GM23338 (cell line): Measurements from ENCODE around the gene KCNMB2. TPM values are rescaled to one million over a fixed set of nuclear protein-coding genes. Genes with fewer than 3 reads are reported as not detected.

Source experiments
- ATAC-seq: fragments of 200-7000 bp; cut with Tn5 transposase; 3 replicates; pipeline ENCODE4 v1.9.1; 2020
- DNase-seq: peaks from one replicate; pipeline ENCODE4 v3.0.0-alpha.2; 2015; ENCODE audit warnings: low spot score
- H2AFZ ChIP-seq: fragments of 200-600 bp; sonication (generic); 2 replicates; pipeline ENCODE4 v1.8.0; 2016; ENCODE audit warnings: antibody characterized with exemption, mild to moderate bottlenecking, moderate library complexity
- H3F3A ChIP-seq: fragments of 200-600 bp; sonication (generic); replicated peaks from 2 replicates; pipeline ENCODE4 v1.8.0; 2017; ENCODE audit warnings: antibody characterized with exemption, mixed run types, low read depth
- H3K27ac ChIP-seq: fragments of 200-600 bp; sonication (generic); 2 replicates; pipeline ENCODE4 v1.6.1; 2016; ENCODE audit warnings: low read depth
- H3K27me3 ChIP-seq: fragments of 200-600 bp; sonication (generic); 2 replicates; pipeline ENCODE4 v1.8.0; 2016; ENCODE audit warnings: mild to moderate bottlenecking, mixed run types, moderate library complexity; ENCODE audit not compliant: insufficient read depth
- H3K36me3 ChIP-seq: fragments of 200-600 bp; sonication (generic); 2 replicates; pipeline ENCODE4 v1.8.0; 2016; ENCODE audit warnings: mild to moderate bottlenecking; ENCODE audit not compliant: insufficient read depth
- H3K4me1 ChIP-seq: fragments of 200-600 bp; sonication (generic); 2 replicates; pipeline ENCODE4 v1.8.0; 2016; ENCODE audit warnings: mild to moderate bottlenecking, moderate library complexity; ENCODE audit not compliant: insufficient read depth
- H3K4me2 ChIP-seq: fragments of 200-600 bp; sonication (generic); 2 replicates; pipeline ENCODE4 v1.7.1; 2017; ENCODE audit warnings: mixed run types
- H3K4me3 ChIP-seq: fragments of 200-600 bp; sonication (generic); 2 replicates; pipeline ENCODE4 v1.6.1; 2016; ENCODE audit warnings: mixed run types
- H3K79me2 ChIP-seq: fragments of 200-600 bp; sonication (generic); replicated peaks from 2 replicates; pipeline ENCODE4 v1.8.0; 2017; ENCODE audit warnings: mild to moderate bottlenecking; ENCODE audit not compliant: insufficient read depth
- H3K9me2 ChIP-seq: fragments of 200-600 bp; sonication (generic); 2 replicates; pipeline ENCODE4 v1.8.0; 2017; ENCODE audit not compliant: insufficient read depth
- H4K20me1 ChIP-seq: fragments of 200-600 bp; sonication (generic); replicated peaks from 2 replicates; pipeline ENCODE4 v1.8.0; 2017; ENCODE audit warnings: mild to moderate bottlenecking; ENCODE audit not compliant: insufficient read depth
- H3K27ac Mint-ChIP-seq: 2 replicates; pipeline ENCODE4 v1.8.0; 2020; ENCODE audit warnings: inconsistent platforms, mild to moderate bottlenecking, moderate library complexity, mixed read lengths
- H3K27me3 Mint-ChIP-seq: 3 replicates; pipeline ENCODE4 v1.8.0; 2022; ENCODE audit warnings: low read depth, mild to moderate bottlenecking, moderate library complexity, mixed read lengths, inconsistent platforms; ENCODE audit not compliant: insufficient read depth, poor library complexity
- H3K36me3 Mint-ChIP-seq: 3 replicates; pipeline ENCODE4 v1.8.0; 2021; ENCODE audit warnings: low read depth, mild to moderate bottlenecking, inconsistent platforms, moderate library complexity, mixed read lengths
- H3K4me1 Mint-ChIP-seq: 3 replicates; pipeline ENCODE4 v1.8.0; 2020; ENCODE audit warnings: mild to moderate bottlenecking, inconsistent platforms, mixed read lengths
- H3K4me3 Mint-ChIP-seq: 3 replicates; pipeline ENCODE4 v1.8.0; 2021; ENCODE audit warnings: moderate library complexity, mild to moderate bottlenecking, inconsistent platforms, mixed read lengths
- H3K9me3 Mint-ChIP-seq: 3 replicates; pipeline ENCODE4 v1.8.0; 2020; ENCODE audit warnings: moderate library complexity, mild to moderate bottlenecking, inconsistent platforms, mixed read lengths
- CREB1 ChIP-seq: fragments of 250-450 bp; sonication (Bioruptor Pico); IDR thresholded peaks from 2 replicates; pipeline ENCODE4 v1.5.0; 2020; ENCODE audit warnings: low read depth, mild to moderate bottlenecking, moderate library complexity
- CTCF ChIP-seq, 2 experiments: fragments of 200-600 bp in 1 of 2; sonication (generic) in 1 of 2; conservative IDR thresholded peaks; 2 replicates each; pipeline versions ENCODE4 v1.5.1 to v1.6.1; 2016 to 2017; ENCODE audit warnings: antibody characterized with exemption in 2 of 2, low read depth in 2 of 2, mild to moderate bottlenecking in 2 of 2, moderate library complexity in 1 of 2
- ETS1 ChIP-seq: IDR thresholded peaks from 2 replicates; pipeline ENCODE4 v1.6.1; 2016; ENCODE audit warnings: antibody characterized with exemption
- EZH2 ChIP-seq: fragments of 200-600 bp; sonication (generic); IDR thresholded peaks from one replicate; pipeline ENCODE4 v1.8.0; 2017; ENCODE audit warnings: antibody characterized with exemption, mild to moderate bottlenecking, low read depth; ENCODE audit not compliant: unreplicated experiment
- EZH2phosphoT487 ChIP-seq: fragments of 200-600 bp; sonication (generic); IDR thresholded peaks from one replicate; pipeline ENCODE4 v1.8.1; 2018; ENCODE audit warnings: antibody characterized with exemption; ENCODE audit not compliant: unreplicated experiment
- JUNB ChIP-seq: IDR thresholded peaks from one replicate; pipeline ENCODE4 v1.6.1; 2016; ENCODE audit warnings: antibody characterized with exemption; ENCODE audit not compliant: unreplicated experiment
- NANOG ChIP-seq: IDR thresholded peaks from 2 replicates; pipeline ENCODE4 v1.6.1; 2016; ENCODE audit warnings: antibody characterized with exemption, borderline replicate concordance
- POLR2AphosphoS5 ChIP-seq: IDR thresholded peaks from 2 replicates; pipeline ENCODE4 v1.6.1; 2016; ENCODE audit warnings: antibody characterized with exemption, low read depth
- REST ChIP-seq: IDR thresholded peaks from one replicate; pipeline ENCODE4 v1.6.1; 2018; ENCODE audit warnings: antibody characterized with exemption; ENCODE audit not compliant: unreplicated experiment
- STAT1 ChIP-seq: IDR thresholded peaks from one replicate; pipeline ENCODE4 v1.6.1; 2016; ENCODE audit warnings: antibody characterized with exemption; ENCODE audit not compliant: unreplicated experiment
- ZNF114 ChIP-seq: fragments of 250-450 bp; sonication (Bioruptor Pico); IDR thresholded peaks from 2 replicates; pipeline ENCODE4 v1.5.0; 2020; ENCODE audit warnings: mild to moderate bottlenecking, moderate library complexity
- ZNF331 ChIP-seq: fragments of 250-450 bp; sonication (Bioruptor Pico); IDR thresholded peaks from 2 replicates; pipeline ENCODE4 v1.5.0; 2020; ENCODE audit warnings: low read depth, mild to moderate bottlenecking, moderate library complexity
- polyA plus RNA-seq: library from polyadenylated mRNA; unstranded; fragments of >200 nt; fragmentation: Nextera tagmentation; extraction: Ambion mirVana; gene quantifications from 2 replicates; pipeline ENCODE4 v1.2.1, GENCODE V29; 2016
- total RNA-seq: library from RNA; depleted of rRNA; stranded (reverse); fragments of >200 nt; shearing (Covaris generic); gene quantifications from 2 replicates; pipeline ENCODE4 v1.2.3, GENCODE V29; 2014

KCNMB2 gene
- total and polyA plus RNA-seq, 2 experiments from 2014 or later, result 0.53 TPM; not detected in 1

GRCh38 chr3:178677961-178678360 lies 141.7 kb downstream of the KCNMB2 start:
- ATAC-seq, result no peak
- no peaks in the 10 kb centered on the region for H3K36me3 Mint-ChIP-seq
- H3K4me3 Mint-ChIP-seq, result no peak overlapping the region
- no peak overlapping the region for H3K4me3 ChIP-seq
- no peaks in the 10 kb centered on the region for H3K9me3 Mint-ChIP-seq
- H3K4me1 Mint-ChIP-seq, result no peaks in the 10 kb centered on the region; the same call in 2 of the 3 replicates
- peaks cover 2% of the 10 kb centered on the region for H3K27me3 Mint-ChIP-seq
- no peaks in the 10 kb centered on the region for H3K79me2 ChIP-seq
- H4K20me1 ChIP-seq, result no peaks in the 10 kb centered on the region; the same call in 1 of the 2 replicates
- TF ChIP-seq CTCF (conservative IDR thresholded peaks at IDR 0.05; ENCODE audit: low read depth in 2 of 2) (no peak), POLR2AphosphoS5 (no peak), ZNF331 (no peak), EZH2 (no peak)
- DNase-seq, result no peak
- no peaks in the 10 kb centered on the region for H3K4me1 ChIP-seq
- no peak overlapping the region for H2AFZ ChIP-seq
- H3K4me2 ChIP-seq, result no peak overlapping the region
- H3K27me3 ChIP-seq, result no peaks in the 10 kb centered on the region
- H3F3A ChIP-seq, result no peaks in the 10 kb centered on the region
- no peak overlapping the region for H3K27ac Mint-ChIP-seq
- no peak overlapping the region for H3K27ac ChIP-seq
- no peaks in the 10 kb centered on the region for H3K9me2 ChIP-seq
- 0 out of 2 replicates have a peak, but pooled peaks cover 3% of the 10 kb centered on the region for H3K36me3 ChIP-seq

GRCh38 chr3:178680037-178680436 lies 143.8 kb downstream of the KCNMB2 start:
- Histone ChIP-seq H3K36me3 (0 out of 2 replicates have a peak, but pooled peaks cover 4% of the 10 kb centered on the region), H3K4me2 (no peak overlapping the region), H3K4me3 (no peak overlapping the region), H3K27me3 (no peaks in the 10 kb centered on the region), H2AFZ (no peak overlapping the region), H3K79me2 (no peaks in the 10 kb centered on the region), H3K27ac (no peak overlapping the region), H4K20me1 (no peaks in the 10 kb centered on the region; the same call in 1 of the 2 replicates), H3K4me1 (no peaks in the 10 kb centered on the region), H3F3A (no peaks in the 10 kb centered on the region), H3K9me2 (no peaks in the 10 kb centered on the region; the same call in 1 of the 2 replicates)
- Mint-ChIP-seq H3K27me3 (peaks cover 2% of the 10 kb centered on the region), H3K9me3 (no peaks in the 10 kb centered on the region), H3K27ac (no peak overlapping the region; the same call in 1 of the 2 replicates), H3K4me3 (no peak overlapping the region), H3K36me3 (no peaks in the 10 kb centered on the region), H3K4me1 (no peaks in the 10 kb centered on the region; the same call in 2 of the 3 replicates)
- ATAC-seq (no peak), DNase-seq (no peak)
- TF ChIP-seq ETS1, result no peak
- TF ChIP-seq NANOG, result no peak
- no peak for TF ChIP-seq CTCF (conservative IDR thresholded peaks at IDR 0.05; ENCODE audit: low read depth in 2 of 2)
- TF ChIP-seq STAT1, result no peak
- TF ChIP-seq POLR2AphosphoS5, result no peak
- no peak for TF ChIP-seq EZH2
- TF ChIP-seq REST, result no peak
- TF ChIP-seq EZH2phosphoT487, result no peak
- TF ChIP-seq JUNB, result no peak
- no peak for TF ChIP-seq ZNF114
- no peak for TF ChIP-seq CREB1 (CRISPR knock-in tag)
